GM21381 (cell line): ENCODE data around the gene CNTD1.

Source experiments
- ATAC-seq: cut with Tn5 transposase; IDR thresholded peaks from one replicate; pipeline ENCODE4 v1.9.1; 2021; ENCODE audit warnings: mild to moderate bottlenecking, moderate library complexity; ENCODE audit not compliant: unreplicated experiment

CNTD1 gene

GRCh38 chr17:42803074-42803883 lies 4.6 kb downstream of the CNTD1 start:
- ATAC-seq = no peak

GRCh38 chr17:42804918-42805367 lies 6.3 kb downstream of the CNTD1 start:
- no peak for ATAC-seq

- no peak for ATAC-seq
Measured at GRCh38 chr17:42806249-42806648, 7.6 kb downstream of the CNTD1 start.

GRCh38 chr17:42809250-42809649 lies 10.6 kb downstream of the CNTD1 start:
- no peak for ATAC-seq

- no peak for ATAC-seq
Measured at GRCh38 chr17:42814633-42815399, 16.2 kb downstream of the CNTD1 start.

GRCh38 chr17:42817866-42818265 lies 19.2 kb downstream of the CNTD1 start:
- ATAC-seq = no peak

GRCh38 chr17:42818379-42818778 lies 19.7 kb downstream of the CNTD1 start:
- no peak for ATAC-seq

- ATAC-seq = no peak
Measured at GRCh38 chr17:42819939-42820535, 21.4 kb downstream of the CNTD1 start.

- ATAC-seq = no peak
Measured at GRCh38 chr17:42821176-42821575, 22.5 kb downstream of the CNTD1 start.

GRCh38 chr17:42827472-42827871 lies 28.8 kb downstream of the CNTD1 start:
- no peak for ATAC-seq

- no peak for ATAC-seq
Measured at GRCh38 chr17:42830971-42831370, 32.3 kb downstream of the CNTD1 start.

- no peak for ATAC-seq
Measured at GRCh38 chr17:42832213-42832933, 33.7 kb downstream of the CNTD1 start.

GRCh38 chr17:42832934-42833766 lies 34.5 kb downstream of the CNTD1 start, which contains the start of gene PSME3:
Gene PSME3, plus strand, starts transcription at chr17:42833397. Its CDS starts 235 bp downstream, at chr17:42833632.
- ATAC-seq = peak; percentile 82

- ATAC-seq = no peak
Measured at GRCh38 chr17:42833767-42834422, 35.2 kb downstream of the CNTD1 start.

- no peak for ATAC-seq
Measured at GRCh38 chr17:42835732-42836131, 37.1 kb downstream of the CNTD1 start.

GRCh38 chr17:42841975-42842685 lies 43.5 kb downstream of the CNTD1 start:
- ATAC-seq = no peak

- ATAC-seq = no peak
Measured at GRCh38 chr17:42843358-42843934, 44.8 kb downstream of the CNTD1 start.

GRCh38 chr17:42844271-42844670 lies 45.6 kb downstream of the CNTD1 start, which contains the start of gene AOC2:
Gene AOC2, plus strand, starts transcription at chr17:42844580. Its CDS starts 47 bp downstream, at chr17:42844627.
- ATAC-seq = no peak
